Measurements from ENCODE around the gene UNC79.

DNA sequence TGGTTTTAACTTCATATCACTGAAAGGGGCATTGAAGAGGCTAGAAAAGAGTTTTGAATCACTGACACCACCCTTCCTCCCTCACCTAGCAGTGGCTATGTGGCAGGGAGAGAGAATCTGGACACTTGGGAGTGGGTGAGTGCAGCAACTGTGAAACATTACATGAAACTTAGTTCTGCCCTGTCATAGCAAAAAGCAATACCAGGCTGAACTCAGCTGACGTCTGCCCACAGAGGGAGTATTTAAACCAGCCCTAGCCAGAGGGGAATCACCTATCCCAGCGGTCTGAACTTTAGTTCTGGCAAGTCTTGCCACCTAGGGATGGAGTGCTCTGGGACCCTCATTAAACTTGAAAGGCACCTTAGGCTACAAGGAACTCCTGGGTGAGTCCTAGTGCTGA is 20.7 kb upstream of the UNC79 start:
- TF ChIP-seq, protein P1, sequence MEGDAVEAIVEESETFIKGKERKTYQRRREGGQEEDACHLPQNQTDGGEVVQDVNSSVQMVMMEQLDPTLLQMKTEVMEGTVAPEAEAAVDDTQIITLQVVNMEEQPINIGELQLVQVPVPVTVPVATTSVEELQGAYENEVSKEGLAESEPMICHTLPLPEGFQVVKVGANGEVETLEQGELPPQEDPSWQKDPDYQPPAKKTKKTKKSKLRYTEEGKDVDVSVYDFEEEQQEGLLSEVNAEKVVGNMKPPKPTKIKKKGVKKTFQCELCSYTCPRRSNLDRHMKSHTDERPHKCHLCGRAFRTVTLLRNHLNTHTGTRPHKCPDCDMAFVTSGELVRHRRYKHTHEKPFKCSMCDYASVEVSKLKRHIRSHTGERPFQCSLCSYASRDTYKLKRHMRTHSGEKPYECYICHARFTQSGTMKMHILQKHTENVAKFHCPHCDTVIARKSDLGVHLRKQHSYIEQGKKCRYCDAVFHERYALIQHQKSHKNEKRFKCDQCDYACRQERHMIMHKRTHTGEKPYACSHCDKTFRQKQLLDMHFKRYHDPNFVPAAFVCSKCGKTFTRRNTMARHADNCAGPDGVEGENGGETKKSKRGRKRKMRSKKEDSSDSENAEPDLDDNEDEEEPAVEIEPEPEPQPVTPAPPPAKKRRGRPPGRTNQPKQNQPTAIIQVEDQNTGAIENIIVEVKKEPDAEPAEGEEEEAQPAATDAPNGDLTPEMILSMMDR (IDR thresholded peaks at IDR 0.05), result no peak
- TF ChIP-seq POLR2A (IDR thresholded peaks at IDR 0.05), result no peak

Measured in thyroid gland (tissue), 4 donors.